HFF-Myc (cell line): ENCODE results near the gene YIPF6.
"Not testable (repeated sequence)": the region's sequence is repeated elsewhere in the genome, so short reads cannot be mapped to it uniquely, and the experiment has no call there.

Experiments
- DNase-seq: peaks from one replicate; pipeline ENCODE4 v3.0.0-alpha.2; 2011; ENCODE audit warnings: low read depth; ENCODE audit errors: extremely low read depth
- H3K4me3 ChIP-seq: replicated peaks from 2 replicates; pipeline ENCODE4 v1.5.1; 2011; ENCODE audit warnings: low read depth, mild to moderate bottlenecking, control low read depth, low read length
- CTCF ChIP-seq: IDR thresholded peaks from 2 replicates; pipeline ENCODE4 v1.5.1; 2012; ENCODE audit warnings: mild to moderate bottlenecking, low read depth, low read length, control low read depth; ENCODE audit errors: missing control alignments

The YIPF6 gene

GRCh38 chrX:68534691-68535090 lies 35.8 kb downstream of the YIPF6 start:
- DNase-seq, result no peak
- TF ChIP-seq CTCF, result no peak
- no peak overlapping the region for H3K4me3 ChIP-seq

- no peak for DNase-seq
- TF ChIP-seq CTCF, result no peak
These were observed 37.6 kb downstream of the YIPF6 start for GRCh38 chrX:68536429-68536828.

GRCh38 chrX:68536884-68537283 lies 38.0 kb downstream of the YIPF6 start:
- no peak for TF ChIP-seq CTCF
- no peak for DNase-seq
- no peak overlapping the region for H3K4me3 ChIP-seq

More at GRCh38 chrX:68536429-68536828, 37.6 kb downstream of the YIPF6 start:
- H3K4me3 ChIP-seq, result no peak overlapping the region

- TF ChIP-seq CTCF, result no peak
- DNase-seq, result no peak
- H3K4me3 ChIP-seq, result no peak overlapping the region
These were observed 51.3 kb downstream of the YIPF6 start for GRCh38 chrX:68550193-68550592.

GRCh38 chrX:68556036-68556435 lies 57.2 kb downstream of the YIPF6 start:
- H3K4me3 ChIP-seq, result no peak overlapping the region
- TF ChIP-seq CTCF, result no peak
- no peak for DNase-seq

GRCh38 chrX:68557126-68557525 lies 58.3 kb downstream of the YIPF6 start:
- not testable (repeated sequence) for DNase-seq

GRCh38 chrX:68559905-68560304 lies 61.1 kb downstream of the YIPF6 start:
- not testable (repeated sequence) for DNase-seq, H3K4me3 ChIP-seq

More at GRCh38 chrX:68557126-68557525, 58.3 kb downstream of the YIPF6 start:
- not testable (repeated sequence) for H3K4me3 ChIP-seq

GRCh38 chrX:68568136-68568535 lies 69.3 kb downstream of the YIPF6 start:
- no peak overlapping the region for H3K4me3 ChIP-seq
- no peak for DNase-seq
- no peak for TF ChIP-seq CTCF
